ENCODE data around the gene SPRED2. TPM values are rescaled to one million over a fixed set of nuclear protein-coding genes. Genes with fewer than 3 reads are reported as not detected.

The SPRED2 gene
- total RNA-seq, 2 experiments from 2014 or later, result 5.9 to 6.7 TPM

DNA sequence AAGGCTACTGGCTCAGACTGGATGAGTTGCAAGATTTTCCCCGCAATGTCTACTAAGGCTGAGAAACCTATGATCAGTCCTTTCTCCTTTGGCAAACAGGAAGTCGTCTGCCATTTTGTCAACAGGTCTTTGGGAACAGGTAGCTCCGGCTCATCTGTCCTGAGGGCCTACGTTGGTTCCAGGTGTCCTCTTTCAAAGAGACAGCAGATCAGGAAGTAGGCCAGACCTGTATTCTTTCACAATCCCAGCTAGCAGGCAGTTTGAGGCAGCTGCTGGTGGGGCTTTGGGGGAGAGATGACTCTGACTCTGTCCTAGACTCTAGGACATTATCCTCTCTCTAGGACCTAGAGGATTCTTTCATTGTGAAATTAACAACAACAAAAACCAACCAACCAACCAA is 106.1 kb downstream of the SPRED2 start:
- DNase-seq, result no peak

DNA sequence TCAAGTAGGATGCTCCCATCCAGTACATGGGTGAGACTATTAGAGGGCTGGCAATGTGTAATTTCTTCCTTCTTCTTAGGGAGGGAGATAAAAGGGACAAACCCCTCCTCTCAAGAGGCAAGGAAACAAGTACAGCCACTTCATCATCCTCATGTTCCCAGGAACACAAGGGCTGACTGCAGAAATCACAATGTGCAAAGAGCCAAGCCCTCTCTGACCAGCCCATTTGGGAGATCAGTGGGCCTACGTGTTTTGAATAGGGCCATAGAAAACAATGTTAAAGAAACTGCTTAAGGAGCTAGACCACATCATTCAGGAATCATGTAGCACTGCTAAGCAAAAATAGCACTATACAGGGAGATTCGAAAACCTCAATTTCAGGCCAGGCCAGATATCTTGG is 107.3 kb downstream of the SPRED2 start:
- H3K4me1 Mint-ChIP-seq (ENCODE audit: low read depth), result peaks cover 8% of the 10 kb centered on the region
- H3K36me3 Mint-ChIP-seq (ENCODE audit: low read depth), result no peaks in the 10 kb centered on the region
- no peaks in the 10 kb centered on the region for H3K27me3 Mint-ChIP-seq
- POLR2A ChIA-PET, result no interaction called here
- ATAC-seq, result no peak
- CTCF ChIA-PET, result no interaction called here
- H3K9me3 Mint-ChIP-seq, result no peaks in the 10 kb centered on the region
- no peak overlapping the region for H3K27ac Mint-ChIP-seq
- no peak for DNase-seq
- no peak overlapping the region for H3K4me3 Mint-ChIP-seq
- intact Hi-C loops (cut with micrococcal nuclease), result no loop called here
- TF ChIP-seq CTCF (IDR thresholded peaks at IDR 0.05), result no peak

More for the DNA sequence above, 106.1 kb downstream of the SPRED2 start:
- no peak overlapping the region for H3K27ac Mint-ChIP-seq
- H3K4me1 Mint-ChIP-seq (ENCODE audit: low read depth), result no peaks in the 10 kb centered on the region
- POLR2A ChIA-PET, result interaction anchor here (0.6 kb wide), 1 partner anchor 40 kb away, joined by 3 read pairs; no protein-coding TSS in a partner anchor
- no peaks in the 10 kb centered on the region for H3K36me3 Mint-ChIP-seq (ENCODE audit: low read depth)
- H3K9me3 Mint-ChIP-seq, result no peaks in the 10 kb centered on the region
- no peak for ATAC-seq
- no peak overlapping the region for H3K4me3 Mint-ChIP-seq
- H3K27me3 Mint-ChIP-seq, result no peaks in the 10 kb centered on the region
- no peak for TF ChIP-seq CTCF (IDR thresholded peaks at IDR 0.05)
- CTCF ChIA-PET, result interaction anchor here (0.9 to 1.0 kb wide), 2 partner anchors 26 to 31 kb away, joined by 3 read pairs; no protein-coding TSS in a partner anchor
- intact Hi-C loops (cut with micrococcal nuclease), result no loop called here

- TF ChIP-seq CTCF (IDR thresholded peaks at IDR 0.05), result no peak
- ChIA-PET POLR2A (interaction anchor here (1.4 to 1.7 kb wide), 3 partner anchors 37 to 94 kb away, joined by 4 to 6 read pairs (median 4); partner anchors contain the start of gene ACTR2), CTCF (interaction anchor here (1.1 to 2.9 kb wide), 11 partner anchors 8 to 117 kb away, joined by 3 to 11 read pairs (median 5); no protein-coding TSS in a partner anchor)
- H3K27me3 Mint-ChIP-seq, result no peaks in the 10 kb centered on the region
- H3K36me3 Mint-ChIP-seq (ENCODE audit: low read depth), result no peaks in the 10 kb centered on the region
- H3K9me3 Mint-ChIP-seq, result no peaks in the 10 kb centered on the region
- ATAC-seq (no peak), DNase-seq (no peak)
- intact Hi-C loops (cut with micrococcal nuclease), result no loop called here
- no peak overlapping the region for H3K4me3 Mint-ChIP-seq
- peaks cover 20% of the 10 kb centered on the region for H3K4me1 Mint-ChIP-seq (ENCODE audit: low read depth)
- H3K27ac Mint-ChIP-seq, result no peak overlapping the region
Observed at GRCh38 chr2:65320946-65321345, 111.5 kb downstream of the SPRED2 start.

GRCh38 chr2:65320042-65320725 is 112.2 kb downstream of the SPRED2 start:
- no peaks in the 10 kb centered on the region for H3K36me3 Mint-ChIP-seq (ENCODE audit: low read depth)
- peaks cover 20% of the 10 kb centered on the region for H3K4me1 Mint-ChIP-seq (ENCODE audit: low read depth)
- no peak for TF ChIP-seq CTCF (IDR thresholded peaks at IDR 0.05)
- no peak overlapping the region for H3K4me3 Mint-ChIP-seq
- no peaks in the 10 kb centered on the region for H3K27me3 Mint-ChIP-seq
- no peaks in the 10 kb centered on the region for H3K9me3 Mint-ChIP-seq
- intact Hi-C loops (cut with micrococcal nuclease), result no loop called here
- DNase-seq (peak; percentile 48), ATAC-seq (peak; percentile 87)
- ChIA-PET CTCF (interaction anchor here (0.7 to 2.9 kb wide), 13 partner anchors 9 to 118 kb away, joined by 3 to 11 read pairs (median 4); no protein-coding TSS in a partner anchor), POLR2A (interaction anchor here (1.1 to 1.7 kb wide), 7 partner anchors 16 to 117 kb away, joined by 3 to 13 read pairs (median 4); partner anchors contain the start of gene ACTR2)
- peak overlapping the region; percentile 64 for H3K27ac Mint-ChIP-seq

DNA sequence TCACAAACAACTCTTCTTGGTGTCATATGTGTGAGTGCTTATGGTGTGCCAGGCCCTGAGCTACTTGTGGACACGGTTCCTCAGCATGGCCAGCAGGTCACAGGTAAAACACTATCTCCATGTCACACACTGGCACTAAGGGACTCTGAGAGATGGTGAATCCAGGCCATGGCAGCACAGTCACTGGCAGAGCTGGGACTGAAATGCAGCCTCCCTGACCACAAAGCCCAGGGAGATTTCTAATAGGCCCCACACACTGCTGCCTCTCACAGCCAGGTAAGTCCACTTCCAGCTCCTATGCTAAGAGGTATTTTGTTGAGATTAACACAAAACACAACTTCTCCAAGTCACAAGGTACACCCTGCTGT is 112.7 kb downstream of the SPRED2 start:
- H3K27ac Mint-ChIP-seq, result peak overlapping the region; percentile 64
- no peaks in the 10 kb centered on the region for H3K36me3 Mint-ChIP-seq (ENCODE audit: low read depth)
- H3K4me3 Mint-ChIP-seq, result no peak overlapping the region
- intact Hi-C loops (cut with micrococcal nuclease), result no loop called here
- ChIA-PET POLR2A (interaction anchor here (1.1 to 1.7 kb wide), 7 partner anchors 15 to 117 kb away, joined by 3 to 13 read pairs (median 4); partner anchors contain the start of gene ACTR2), CTCF (interaction anchor here (0.7 to 2.9 kb wide), 12 partner anchors 11 to 119 kb away, joined by 3 to 11 read pairs (median 4); no protein-coding TSS in a partner anchor)
- H3K9me3 Mint-ChIP-seq, result no peaks in the 10 kb centered on the region
- peaks cover 20% of the 10 kb centered on the region for H3K4me1 Mint-ChIP-seq (ENCODE audit: low read depth)
- TF ChIP-seq CTCF (IDR thresholded peaks at IDR 0.05), result no peak
- no peaks in the 10 kb centered on the region for H3K27me3 Mint-ChIP-seq
- no peak for DNase-seq
- ATAC-seq, result peak; percentile 4

All from activated CD8-positive, alpha-beta T cell treated with anti-CD3 and anti-CD28 coated beads for 36 hours (primary cell).